Measurements from ENCODE around the gene ZNF283. TPM values are rescaled to one million over a fixed set of nuclear protein-coding genes. Genes with fewer than 3 reads are reported as not detected.
"Not testable (repeated sequence)": the region's sequence is repeated elsewhere in the genome, so short reads cannot be mapped to it uniquely, and the experiment has no call there.

The ZNF283 gene
- total RNA-seq, 1 donor from 2014 or later = 4.0 TPM

DNA sequence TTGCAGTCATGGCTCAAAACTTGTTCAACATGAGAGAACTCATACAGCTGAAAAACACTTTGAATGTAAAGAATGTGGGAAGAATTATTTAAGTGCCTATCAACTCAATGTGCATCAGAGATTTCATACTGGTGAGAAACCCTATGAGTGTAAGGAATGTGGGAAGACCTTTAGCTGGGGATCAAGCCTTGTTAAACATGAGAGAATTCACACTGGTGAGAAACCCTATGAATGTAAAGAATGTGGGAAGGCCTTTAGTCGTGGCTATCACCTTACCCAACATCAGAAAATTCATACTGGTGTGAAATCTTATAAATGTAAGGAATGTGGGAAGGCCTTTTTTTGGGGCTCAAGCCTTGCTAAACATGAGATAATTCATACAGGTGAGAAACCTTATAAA lies 20.1 kb downstream of the ZNF283 start:
- peaks cover 17% of the 10 kb centered on the region for H3K9me3 Mint-ChIP-seq
- H3K4me1 Mint-ChIP-seq = no peaks in the 10 kb centered on the region
- no peak overlapping the region for H3K27ac Mint-ChIP-seq
- no peak overlapping the region for H3K4me3 Mint-ChIP-seq
- H3K36me3 Mint-ChIP-seq (ENCODE audit: low read depth) = peaks cover 29% of the 10 kb centered on the region
- no peak for DNase-seq
- intact Hi-C loops (cut with micrococcal nuclease) = no loop called here
- no peaks in the 10 kb centered on the region for H3K27me3 Mint-ChIP-seq

DNA sequence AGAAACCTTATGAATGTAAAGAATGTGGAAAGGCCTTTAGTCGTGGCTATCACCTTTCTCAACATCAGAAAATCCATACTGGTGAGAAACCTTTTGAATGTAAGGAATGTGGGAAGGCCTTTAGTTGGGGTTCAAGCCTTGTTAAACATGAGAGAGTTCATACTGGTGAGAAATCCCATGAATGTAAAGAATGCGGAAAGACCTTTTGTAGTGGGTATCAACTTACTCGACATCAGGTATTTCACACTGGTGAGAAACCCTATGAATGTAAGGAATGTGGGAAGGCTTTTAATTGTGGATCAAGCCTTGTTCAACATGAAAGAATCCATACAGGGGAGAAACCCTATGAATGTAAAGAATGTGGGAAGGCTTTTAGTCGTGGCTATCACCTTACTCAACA lies 20.8 kb downstream of the ZNF283 start:
- Mint-ChIP-seq H3K4me1 (no peaks in the 10 kb centered on the region), H3K27me3 (no peaks in the 10 kb centered on the region), H3K36me3 (ENCODE audit: low read depth) (peaks cover 27% of the 10 kb centered on the region), H3K9me3 (peaks cover 20% of the 10 kb centered on the region), H3K4me3 (no peak overlapping the region), H3K27ac (no peak overlapping the region)
- DNase-seq = no peak
- intact Hi-C loops (cut with micrococcal nuclease) = no loop called here

DNA sequence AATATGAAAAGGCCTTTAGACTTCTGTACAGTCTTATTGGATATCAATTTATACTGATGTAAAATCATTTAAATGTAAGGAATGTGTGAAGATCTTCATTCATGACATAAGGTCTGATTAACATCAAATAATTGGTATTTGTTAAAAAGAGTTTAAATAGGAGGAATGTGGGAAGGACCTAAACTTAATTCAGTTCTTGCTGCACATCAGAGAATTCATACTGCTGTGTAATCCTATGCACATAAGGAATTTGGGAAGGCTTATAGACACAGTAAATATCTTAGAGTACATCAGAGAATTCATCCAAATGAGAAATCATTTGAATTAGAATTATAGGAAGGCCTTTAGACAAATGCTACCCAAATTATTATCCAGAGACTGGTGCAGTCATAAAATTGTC lies 21.7 kb downstream of the ZNF283 start:
- peaks cover 23% of the 10 kb centered on the region for H3K36me3 Mint-ChIP-seq (ENCODE audit: low read depth)
- intact Hi-C loops (cut with micrococcal nuclease) = no loop called here

DNA sequence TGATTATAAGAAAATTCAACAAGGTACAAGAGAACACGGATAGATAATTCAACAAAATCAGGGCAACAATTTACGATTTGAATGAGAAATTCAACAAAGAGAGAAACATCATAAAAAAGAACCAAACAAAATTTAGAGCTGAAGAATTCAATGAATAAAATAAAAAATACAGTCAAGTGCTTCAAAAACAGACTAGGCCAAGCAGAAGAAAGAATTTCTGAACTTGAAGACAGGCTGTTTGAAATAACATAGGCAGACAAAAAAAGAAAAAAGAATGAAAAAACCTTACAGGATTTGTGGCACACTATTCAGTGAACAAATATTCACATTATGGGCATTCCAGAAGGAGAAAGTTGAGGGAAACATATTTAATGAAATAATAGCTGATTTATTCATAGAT lies 31.1 kb downstream of the ZNF283 start:
- H3K36me3 Mint-ChIP-seq (ENCODE audit: low read depth) = no peaks in the 10 kb centered on the region
- intact Hi-C loops (cut with micrococcal nuclease) = no loop called here
- H3K9me3 Mint-ChIP-seq = peaks cover 28% of the 10 kb centered on the region
- DNase-seq = no peak
- no peaks in the 10 kb centered on the region for H3K27me3 Mint-ChIP-seq
- H3K27ac Mint-ChIP-seq = no peak overlapping the region
- no peak overlapping the region for H3K4me3 Mint-ChIP-seq
- no peaks in the 10 kb centered on the region for H3K4me1 Mint-ChIP-seq

More for the DNA sequence above, 21.7 kb downstream of the ZNF283 start:
- H3K27me3 Mint-ChIP-seq = no peaks in the 10 kb centered on the region
- DNase-seq = no peak
- no peak overlapping the region for H3K4me3 Mint-ChIP-seq
- peaks cover 20% of the 10 kb centered on the region for H3K9me3 Mint-ChIP-seq
- H3K27ac Mint-ChIP-seq = no peak overlapping the region
- H3K4me1 Mint-ChIP-seq = no peaks in the 10 kb centered on the region

DNA sequence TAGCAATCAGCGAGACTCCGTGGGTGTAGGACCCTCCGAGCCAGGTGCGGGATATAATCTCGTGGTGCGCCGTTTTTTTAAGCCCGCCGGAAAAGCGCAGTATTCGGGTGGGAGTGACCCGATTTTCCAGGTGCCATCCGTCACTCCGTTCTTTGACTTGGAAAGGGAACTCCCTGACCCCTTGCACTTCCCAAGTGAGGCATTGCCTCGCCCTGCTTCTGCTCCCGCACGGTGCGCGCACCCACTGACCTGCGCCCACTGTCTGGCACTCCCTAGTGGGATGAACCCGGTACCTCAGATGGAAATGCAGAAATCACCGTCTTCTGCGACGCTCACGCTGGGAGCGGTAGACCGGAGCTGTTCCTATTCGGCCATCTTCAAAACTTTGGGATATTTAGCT lies 39.8 kb downstream of the ZNF283 start:
- H3K27me3 Mint-ChIP-seq; intact Hi-C loops (cut with micrococcal nuclease); H3K4me1 Mint-ChIP-seq; H3K27ac Mint-ChIP-seq; DNase-seq; H3K4me3 Mint-ChIP-seq; H3K36me3 Mint-ChIP-seq (ENCODE audit: low read depth): not testable (repeated sequence)
- peaks cover 13% of the 10 kb centered on the region for H3K9me3 Mint-ChIP-seq

DNA sequence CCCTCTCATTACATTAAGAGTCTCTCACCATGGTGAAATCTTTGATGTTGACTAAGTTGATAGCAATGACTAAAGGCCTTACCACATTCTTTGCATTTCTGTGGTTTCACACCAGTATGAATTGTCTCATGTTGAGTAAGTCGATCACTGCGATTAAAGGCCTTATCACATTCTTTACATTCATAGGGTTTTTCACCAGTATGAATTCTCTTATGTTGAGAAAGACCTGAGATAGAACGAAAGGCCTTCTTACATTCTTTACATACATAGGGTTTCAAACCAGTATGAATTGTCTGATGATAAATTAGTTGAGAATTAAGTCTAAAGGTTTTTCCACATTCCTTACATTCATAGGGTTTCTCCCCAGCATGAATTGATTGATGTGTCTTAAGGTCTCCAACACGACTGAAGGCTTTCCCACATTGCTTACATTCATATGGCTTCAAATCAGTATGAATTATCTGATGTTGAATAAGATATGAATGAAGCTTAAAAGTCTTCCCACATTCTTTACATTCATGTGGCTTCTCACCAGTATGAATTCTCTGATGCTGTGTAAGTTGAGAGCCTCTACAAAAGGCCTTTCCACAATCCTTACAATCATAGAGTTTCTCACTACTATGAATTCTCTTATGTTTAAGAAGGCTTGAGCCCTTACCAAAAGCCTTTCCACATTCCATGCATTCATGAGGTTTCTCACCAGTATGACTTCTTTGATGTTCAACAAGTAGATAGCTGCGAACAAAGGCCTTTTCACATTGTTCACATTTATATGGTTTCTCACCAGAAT lies 45.6 kb downstream of the ZNF283 start:
- H3K27me3 Mint-ChIP-seq = no peaks in the 10 kb centered on the region
- no peaks in the 10 kb centered on the region for H3K4me1 Mint-ChIP-seq
- intact Hi-C loops (cut with micrococcal nuclease) = no loop called here
- H3K9me3 Mint-ChIP-seq = peaks cover 29% of the 10 kb centered on the region
- H3K27ac Mint-ChIP-seq = no peak overlapping the region
- no peak overlapping the region for H3K4me3 Mint-ChIP-seq
- H3K36me3 Mint-ChIP-seq (ENCODE audit: low read depth) = peaks cover 3% of the 10 kb centered on the region
- DNase-seq = no peak

DNA sequence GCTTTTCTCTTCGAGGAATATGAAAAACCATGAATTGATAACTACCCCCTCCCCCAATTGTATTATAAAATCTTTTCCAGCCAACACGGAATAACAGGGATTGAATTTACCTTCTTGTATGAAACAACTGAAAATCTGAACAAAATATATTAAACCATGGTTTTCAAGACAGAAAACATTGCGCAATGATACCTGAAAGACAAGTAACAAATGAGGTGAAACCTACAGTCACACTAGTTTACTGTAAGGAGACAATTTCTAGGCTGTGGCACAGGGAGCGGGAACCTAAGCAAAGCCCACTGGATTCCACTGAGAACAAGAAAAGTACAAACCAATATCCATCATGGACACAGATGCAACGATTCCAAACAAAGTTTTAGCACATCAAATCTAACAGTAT lies 53.4 kb downstream of the ZNF283 start:
- Mint-ChIP-seq H3K4me1 (no peaks in the 10 kb centered on the region), H3K27ac (no peak overlapping the region), H3K36me3 (ENCODE audit: low read depth) (peaks cover 8% of the 10 kb centered on the region), H3K9me3 (peaks cover 28% of the 10 kb centered on the region), H3K4me3 (no peak overlapping the region), H3K27me3 (no peaks in the 10 kb centered on the region)
- DNase-seq = no peak
- intact Hi-C loops (cut with micrococcal nuclease) = no loop called here

DNA sequence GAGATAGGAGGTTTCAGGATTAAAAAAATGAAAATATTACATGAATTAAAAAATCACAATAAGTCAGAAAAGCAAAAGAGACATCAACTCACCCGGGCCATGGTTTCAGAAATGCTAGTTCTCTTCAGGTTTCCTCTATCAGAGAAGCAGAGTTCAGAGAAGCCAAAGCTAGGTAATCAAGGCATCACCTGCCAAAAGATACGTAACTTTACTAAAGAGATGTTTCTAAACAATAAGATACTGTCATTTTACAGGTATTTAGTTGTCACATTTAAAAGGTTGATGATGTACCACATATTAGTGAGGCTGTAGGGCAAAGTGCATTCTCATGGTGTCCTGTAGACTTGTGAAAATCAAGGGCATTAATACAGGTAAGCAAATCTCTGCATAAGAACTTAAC lies 56.7 kb downstream of the ZNF283 start, which contains the start of gene ZNF404:
Gene ZNF404 (minus strand): TSS at position 101 of the 400 bp plus-strand sequence.
- H3K27me3 Mint-ChIP-seq = no peaks in the 10 kb centered on the region
- DNase-seq = no peak
- H3K9me3 Mint-ChIP-seq = peaks cover 26% of the 10 kb centered on the region
- intact Hi-C loops (cut with micrococcal nuclease) = no loop called here
- no peaks in the 10 kb centered on the region for H3K4me1 Mint-ChIP-seq
- no peak within 1 kb of the TSS for H3K27ac Mint-ChIP-seq
- peaks cover 8% of the 10 kb centered on the region for H3K36me3 Mint-ChIP-seq (ENCODE audit: low read depth)
- no peak within 1 kb of the TSS for H3K4me3 Mint-ChIP-seq

DNA sequence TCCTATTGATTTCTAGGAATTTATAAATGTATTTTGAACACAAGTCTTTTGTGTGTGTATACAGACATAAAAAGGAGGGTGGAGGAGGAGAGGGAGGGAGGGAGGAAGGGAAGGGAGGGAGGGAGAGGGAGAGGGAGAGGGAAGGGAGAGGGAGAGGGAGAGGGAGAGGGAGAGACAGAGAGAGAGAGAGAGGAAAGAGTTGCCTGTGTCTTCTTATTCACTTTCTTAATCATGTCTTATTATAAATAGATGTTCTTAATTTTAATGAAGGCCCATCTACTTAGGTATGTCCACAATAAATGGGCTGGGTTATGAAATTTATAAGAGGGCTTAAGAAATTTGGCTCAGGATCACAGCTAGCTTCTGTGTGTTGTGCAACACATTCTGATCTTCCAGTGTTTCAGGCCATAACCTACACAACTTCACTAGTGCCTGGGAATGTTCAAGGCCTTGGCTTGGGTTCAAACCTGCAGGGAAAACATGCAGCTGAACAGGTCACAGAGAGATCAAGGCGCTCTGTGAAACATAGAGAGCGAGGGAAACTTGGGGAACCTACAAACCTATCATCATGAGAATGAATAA lies 68.7 kb downstream of the ZNF283 start:
- Mint-ChIP-seq H3K27me3 (no peaks in the 10 kb centered on the region), H3K4me1 (peaks cover 2% of the 10 kb centered on the region), H3K4me3 (no peak overlapping the region), H3K27ac (no peak overlapping the region), H3K9me3 (peaks cover 27% of the 10 kb centered on the region), H3K36me3 (ENCODE audit: low read depth) (peaks cover 3% of the 10 kb centered on the region)
- DNase-seq = no peak
- intact Hi-C loops (cut with micrococcal nuclease) = no loop called here

Other genes with a start within 250 kb of the ZNF283 start
- 31.5 and 32.7 TPM in 2 replicates for gene IRGQ, start 231.2 kb upstream of the ZNF283 start, total RNA-seq
- gene ZNF576, start 230.7 kb upstream of the ZNF283 start, total RNA-seq = 14.4 and 15.3 TPM in 2 replicates
- 0.19 and 0.37 TPM in 2 replicates for gene SRRM5, start 215.2 kb upstream of the ZNF283 start, total RNA-seq
- gene ZNF428, start 207.7 kb upstream of the ZNF283 start, total RNA-seq = 18.1 and 19.4 TPM in 2 replicates
- 0.28 and 0.44 TPM in 2 replicates for gene CADM4, start 187.5 kb upstream of the ZNF283 start, total RNA-seq
- 13.8 and 14.9 TPM in 2 replicates for gene PLAUR, start 157.2 kb upstream of the ZNF283 start, total RNA-seq
- gene IRGC, start 111.2 kb upstream of the ZNF283 start, total RNA-seq = not detected in 2 replicates
- 83.9 and 86.6 TPM in 2 replicates for gene SMG9, start 72.4 kb upstream of the ZNF283 start, total RNA-seq
- 165 and 172 TPM in 2 replicates for gene KCNN4, start 46.3 kb upstream of the ZNF283 start, total RNA-seq
- gene LYPD5, start 24.9 kb upstream of the ZNF283 start, total RNA-seq = 0.26 and 0.42 TPM in 2 replicates
- 0.49 and 1.4 TPM in 2 replicates for gene ZNF404, start 56.6 kb downstream of the ZNF283 start, total RNA-seq
- gene ZNF45, start 108.0 kb downstream of the ZNF283 start, total RNA-seq = 9.4 and 10.3 TPM in 2 replicates
- 0.58 and 0.64 TPM in 2 replicates for gene ZNF221, start 123.9 kb downstream of the ZNF283 start, total RNA-seq
- gene ZNF155, start 156.9 kb downstream of the ZNF283 start, total RNA-seq = 4.6 and 6.6 TPM in 2 replicates
- 2.4 and 4.5 TPM in 2 replicates for gene ZNF230, start 175.6 kb downstream of the ZNF283 start, total RNA-seq
- gene ZNF222, start 198.1 kb downstream of the ZNF283 start, total RNA-seq = 1.1 and 1.8 TPM in 2 replicates
- gene ZNF223, start 224.7 kb downstream of the ZNF283 start, total RNA-seq = 0.40 TPM in 1 of 2 replicates, not detected in the other
- 1.2 TPM in 2 replicates for gene ZNF284, start 244.8 kb downstream of the ZNF283 start, total RNA-seq

Measured in activated CD4-positive, alpha-beta T cell treated with anti-CD3 and anti-CD28 coated beads, Interleukin-2, amount 10 ng/mL, durations not matched to agents 24 days and 14 days (primary cell).